ENCODE measurements around the gene ECHS1.

ECHS1 gene

GRCh38 chr10:133405844-133406527, 32.8 kb upstream of the ECHS1 start:
- no peak for TF ChIP-seq CTCF (conservative IDR thresholded peaks at IDR 0.05; ENCODE audit: control insufficient read depth, insufficient read depth, low read depth, low read length)
- no peak overlapping the region for H3K4me3 ChIP-seq (ENCODE audit: control insufficient read depth, low read depth, low read length)
- DNase-seq (ENCODE audit: low read depth): peak; percentile 43

GRCh38 chr10:133405272-133405671, 32.1 kb upstream of the ECHS1 start:
- no peak overlapping the region for H3K4me3 ChIP-seq (ENCODE audit: control insufficient read depth, low read depth, low read length)
- DNase-seq (ENCODE audit: low read depth): no peak
- TF ChIP-seq CTCF (conservative IDR thresholded peaks at IDR 0.05; ENCODE audit: control insufficient read depth, insufficient read depth, low read depth, low read length): no peak

GRCh38 chr10:133403784-133404183, 30.6 kb upstream of the ECHS1 start:
- DNase-seq (ENCODE audit: low read depth): no peak
- no peak overlapping the region for H3K4me3 ChIP-seq (ENCODE audit: control insufficient read depth, low read depth, low read length)
- TF ChIP-seq CTCF (conservative IDR thresholded peaks at IDR 0.05; ENCODE audit: control insufficient read depth, insufficient read depth, low read depth, low read length): no peak

GRCh38 chr10:133403359-133403758, 30.2 kb upstream of the ECHS1 start:
- no peak for TF ChIP-seq CTCF (conservative IDR thresholded peaks at IDR 0.05; ENCODE audit: control insufficient read depth, insufficient read depth, low read depth, low read length)
- no peak for DNase-seq (ENCODE audit: low read depth)
- no peak overlapping the region for H3K4me3 ChIP-seq (ENCODE audit: control insufficient read depth, low read depth, low read length)

- DNase-seq (ENCODE audit: low read depth): no peak
- TF ChIP-seq CTCF (conservative IDR thresholded peaks at IDR 0.05; ENCODE audit: control insufficient read depth, insufficient read depth, low read depth, low read length): no peak
- no peak overlapping the region for H3K4me3 ChIP-seq (ENCODE audit: control insufficient read depth, low read depth, low read length)
Observed at GRCh38 chr10:133401981-133402725, 29.0 kb upstream of the ECHS1 start.

- no peak overlapping the region for H3K4me3 ChIP-seq (ENCODE audit: control insufficient read depth, low read depth, low read length)
Observed at GRCh38 chr10:133401500-133401899, 28.3 kb upstream of the ECHS1 start.

More at GRCh38 chr10:133401500-133401899, 28.3 kb upstream of the ECHS1 start:
- DNase-seq (ENCODE audit: low read depth): no peak
- TF ChIP-seq CTCF (conservative IDR thresholded peaks at IDR 0.05; ENCODE audit: control insufficient read depth, insufficient read depth, low read depth, low read length): no peak

Data from fibroblast of mammary gland (primary cell).